Glutamatergic neuron (in vitro differentiated cells): ENCODE data around the gene TESK2. TPM values are rescaled to one million over a fixed set of nuclear protein-coding genes. Genes with fewer than 3 reads are reported as not detected.
A peak's percentile ranks its signal among the peaks of the same experiment; 100 is the strongest.

ENCODE experiments used
- DNase-seq: peaks from one replicate; pipeline ENCODE4 v3.0.0; 2022
- H3K27ac Mint-ChIP-seq: one replicate; pipeline ENCODE4 v1.8.0; 2020; ENCODE audit warnings: mild to moderate bottlenecking, mixed read lengths, inconsistent platforms; ENCODE audit not compliant: unreplicated experiment
- H3K27me3 Mint-ChIP-seq: one replicate; pipeline ENCODE4 v1.8.0; 2020; ENCODE audit warnings: mild to moderate bottlenecking, moderate library complexity, mixed read lengths, inconsistent platforms; ENCODE audit not compliant: unreplicated experiment
- H3K36me3 Mint-ChIP-seq: one replicate; pipeline ENCODE4 v1.8.0; 2020; ENCODE audit warnings: mild to moderate bottlenecking, mixed read lengths, inconsistent platforms; ENCODE audit not compliant: unreplicated experiment
- H3K4me1 Mint-ChIP-seq: one replicate; pipeline ENCODE4 v1.8.0; 2020; ENCODE audit warnings: mild to moderate bottlenecking, low read depth, mixed read lengths, inconsistent platforms; ENCODE audit not compliant: unreplicated experiment
- H3K4me3 Mint-ChIP-seq: one replicate; pipeline ENCODE4 v1.8.0; 2020; ENCODE audit warnings: mild to moderate bottlenecking, mixed read lengths, inconsistent platforms; ENCODE audit not compliant: unreplicated experiment
- H3K9me3 Mint-ChIP-seq: one replicate; pipeline ENCODE4 v1.8.0; 2020; ENCODE audit warnings: mild to moderate bottlenecking, moderate library complexity, mixed read lengths, inconsistent platforms; ENCODE audit not compliant: unreplicated experiment
- CTCF ChIP-seq: fragments of 200-600 bp; sonication (generic); IDR thresholded peaks from one replicate; pipeline ENCODE4 v1.5.0; 2021; ENCODE audit not compliant: partially characterized antibody, unreplicated experiment
- total RNA-seq: library from RNA; stranded (reverse); fragmentation: NEBNext Ultra II Directional; extraction: Animal tissue kit (Norgen Biotek cat#: 25700); gene quantifications from one replicate; pipeline ENCODE4 v1.2.1, GENCODE V29; 2021; ENCODE audit not compliant: unreplicated experiment

Gene TESK2
- total RNA-seq, 1 donor from 2014 or later: 3.3 TPM

GRCh38 chr1:45302505-45303150 lies 188.3 kb downstream of the TESK2 start:
- Mint-ChIP-seq H3K36me3 (no peaks in the 10 kb centered on the region), H3K4me3 (peak overlapping the region; percentile 90), H3K4me1 (peaks cover 2% of the 10 kb centered on the region), H3K27me3 (peaks cover 2% of the 10 kb centered on the region), H3K9me3 (peaks cover 3% of the 10 kb centered on the region), H3K27ac (no peak overlapping the region)
- no peak for DNase-seq
- no peak for TF ChIP-seq CTCF

GRCh38 chr1:45300669-45300997 lies 190.3 kb downstream of the TESK2 start:
- H3K4me1 Mint-ChIP-seq: peaks cover 2% of the 10 kb centered on the region
- no peaks in the 10 kb centered on the region for H3K36me3 Mint-ChIP-seq
- no peak overlapping the region for H3K4me3 Mint-ChIP-seq
- no peak overlapping the region for H3K27ac Mint-ChIP-seq
- peaks cover 3% of the 10 kb centered on the region for H3K9me3 Mint-ChIP-seq
- H3K27me3 Mint-ChIP-seq: peaks cover 2% of the 10 kb centered on the region
- no peak for DNase-seq
- no peak for TF ChIP-seq CTCF

- Mint-ChIP-seq H3K27me3 (peaks cover 2% of the 10 kb centered on the region), H3K36me3 (no peaks in the 10 kb centered on the region), H3K4me1 (peaks cover 2% of the 10 kb centered on the region), H3K9me3 (peaks cover 3% of the 10 kb centered on the region), H3K4me3 (peak overlapping the region; percentile 18), H3K27ac (no peak overlapping the region)
- peak; percentile 75 for TF ChIP-seq CTCF
- DNase-seq: peak; percentile 29
Observed at GRCh38 chr1:45299981-45300668, 190.8 kb downstream of the TESK2 start.

GRCh38 chr1:45299296-45299695 lies 191.7 kb downstream of the TESK2 start:
- Mint-ChIP-seq H3K27ac (no peak overlapping the region), H3K36me3 (no peaks in the 10 kb centered on the region), H3K9me3 (peaks cover 2% of the 10 kb centered on the region), H3K27me3 (no peaks in the 10 kb centered on the region), H3K4me1 (peaks cover 2% of the 10 kb centered on the region), H3K4me3 (no peak overlapping the region)
- TF ChIP-seq CTCF: no peak
- no peak for DNase-seq

- Mint-ChIP-seq H3K27me3 (no peaks in the 10 kb centered on the region), H3K4me3 (no peak overlapping the region), H3K9me3 (peaks cover 2% of the 10 kb centered on the region), H3K4me1 (peaks cover 2% of the 10 kb centered on the region), H3K27ac (no peak overlapping the region), H3K36me3 (no peaks in the 10 kb centered on the region)
- no peak for DNase-seq
- no peak for TF ChIP-seq CTCF
Observed at GRCh38 chr1:45297666-45298356, 193.2 kb downstream of the TESK2 start.
